ENCODE data around the gene PAX5. TPM values are rescaled to one million over a fixed set of nuclear protein-coding genes. Genes with fewer than 3 reads are reported as not detected.

Gene PAX5
- polyA plus RNA-seq, 3 donors: 0.03 to 0.15 TPM; not detected in 1

DNA sequence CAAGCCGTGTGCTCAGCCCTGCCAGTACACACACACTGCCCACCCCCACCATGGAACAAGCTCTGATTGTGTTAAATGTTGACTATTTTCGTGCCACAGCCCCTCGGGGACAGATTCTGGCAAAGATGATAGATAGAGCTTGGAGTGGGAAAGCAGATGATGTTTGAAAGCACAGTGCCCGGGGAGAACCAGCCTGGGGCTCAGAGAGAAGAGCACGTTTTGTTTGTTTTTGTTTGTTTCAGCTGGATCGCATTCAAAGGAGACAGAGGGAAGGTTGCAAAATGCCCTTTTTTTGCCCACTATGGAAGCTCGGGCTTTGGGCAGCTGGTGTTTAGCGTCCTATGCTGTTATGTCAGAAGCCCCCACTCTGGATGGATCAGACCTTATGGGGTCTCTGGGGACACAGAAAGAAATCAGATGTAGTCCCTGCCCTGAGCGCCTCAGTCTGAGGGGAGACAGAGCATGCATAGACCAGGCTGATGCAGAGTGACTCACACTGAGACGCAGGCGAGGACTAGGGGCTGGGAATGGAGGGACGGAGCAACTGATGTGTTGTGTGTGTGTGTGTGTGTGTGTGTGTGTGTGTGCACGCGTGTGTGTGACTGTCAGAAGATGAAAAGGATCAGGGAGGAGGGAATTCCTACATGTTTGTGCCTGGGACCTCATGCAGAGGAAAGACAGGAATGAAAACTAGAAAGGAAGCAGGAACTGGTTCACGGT, 231.7 kb downstream of the PAX5 start:
- Histone ChIP-seq H3K4me2 (replicated peaks; ENCODE audit: extremely low read depth, low read length, poor library complexity, severe bottlenecking) (no peak overlapping the region), H3K27me3 (ENCODE audit: control insufficient read depth in 2 of 2, insufficient read depth in 2 of 2, low read length in 2 of 2) (no peaks in the 10 kb centered on the region), H3K4me3 (replicated peaks in 1 of 3; ENCODE audit: low read depth in 2 of 3, low read length in 3 of 3) (no peak overlapping the region), H3K9ac (ENCODE audit: insufficient read depth, low read length, poor library complexity, severe bottlenecking) (no peak overlapping the region), H4K20me1 (ENCODE audit: insufficient read depth, low read length) (no peaks in the 10 kb centered on the region), H3K4me1 (ENCODE audit: control insufficient read depth in 1 of 2, insufficient read depth in 2 of 2, low read length in 2 of 2) (no peaks in the 10 kb centered on the region), H3K27ac (ENCODE audit: low read depth in 1 of 2, low read length in 2 of 2) (no peak overlapping the region), H3K36me3 (replicated peaks in 1 of 2; ENCODE audit: control insufficient read depth in 1 of 2, insufficient read depth in 2 of 2, low read length in 2 of 2) (no peaks in the 10 kb centered on the region), H3K79me2 (ENCODE audit: insufficient read depth, low read length) (no peaks in the 10 kb centered on the region), H3K9me3 (replicated peaks in 1 of 2; ENCODE audit: control insufficient read depth in 1 of 2, insufficient read depth in 1 of 2, low read length in 2 of 2) (no peaks in the 10 kb centered on the region), H2AFZ (ENCODE audit: insufficient read depth, low read depth, low read length, poor library complexity, severe bottlenecking) (no peak overlapping the region)
- Mint-ChIP-seq H3K9me3 (peaks cover 0 to 3% (median 0%) of the 10 kb centered on the region in 7 donors), H3K27ac (peak overlapping the region in 1 of 7 donors; percentile 23), H3K27me3 (ENCODE audit: low read depth in 3 of 3) (peaks cover 1 to 8% (median 3%) of the 10 kb centered on the region in 3 donors), H3K4me3 (no peak overlapping the region), H3K4me1 (no peaks in the 10 kb centered on the region), H3K36me3 (no peaks in the 10 kb centered on the region)
- no peak for DNase-seq
- TF ChIP-seq, protein P1, sequence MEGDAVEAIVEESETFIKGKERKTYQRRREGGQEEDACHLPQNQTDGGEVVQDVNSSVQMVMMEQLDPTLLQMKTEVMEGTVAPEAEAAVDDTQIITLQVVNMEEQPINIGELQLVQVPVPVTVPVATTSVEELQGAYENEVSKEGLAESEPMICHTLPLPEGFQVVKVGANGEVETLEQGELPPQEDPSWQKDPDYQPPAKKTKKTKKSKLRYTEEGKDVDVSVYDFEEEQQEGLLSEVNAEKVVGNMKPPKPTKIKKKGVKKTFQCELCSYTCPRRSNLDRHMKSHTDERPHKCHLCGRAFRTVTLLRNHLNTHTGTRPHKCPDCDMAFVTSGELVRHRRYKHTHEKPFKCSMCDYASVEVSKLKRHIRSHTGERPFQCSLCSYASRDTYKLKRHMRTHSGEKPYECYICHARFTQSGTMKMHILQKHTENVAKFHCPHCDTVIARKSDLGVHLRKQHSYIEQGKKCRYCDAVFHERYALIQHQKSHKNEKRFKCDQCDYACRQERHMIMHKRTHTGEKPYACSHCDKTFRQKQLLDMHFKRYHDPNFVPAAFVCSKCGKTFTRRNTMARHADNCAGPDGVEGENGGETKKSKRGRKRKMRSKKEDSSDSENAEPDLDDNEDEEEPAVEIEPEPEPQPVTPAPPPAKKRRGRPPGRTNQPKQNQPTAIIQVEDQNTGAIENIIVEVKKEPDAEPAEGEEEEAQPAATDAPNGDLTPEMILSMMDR (IDR thresholded peaks at IDR 0.05): no peak
- 89% methylated on average over 13 of the region's 15 CpGs for WGBS (ENCODE audit: insufficient coverage)
- intact Hi-C loops (cut with micrococcal nuclease): no loop called here

DNA sequence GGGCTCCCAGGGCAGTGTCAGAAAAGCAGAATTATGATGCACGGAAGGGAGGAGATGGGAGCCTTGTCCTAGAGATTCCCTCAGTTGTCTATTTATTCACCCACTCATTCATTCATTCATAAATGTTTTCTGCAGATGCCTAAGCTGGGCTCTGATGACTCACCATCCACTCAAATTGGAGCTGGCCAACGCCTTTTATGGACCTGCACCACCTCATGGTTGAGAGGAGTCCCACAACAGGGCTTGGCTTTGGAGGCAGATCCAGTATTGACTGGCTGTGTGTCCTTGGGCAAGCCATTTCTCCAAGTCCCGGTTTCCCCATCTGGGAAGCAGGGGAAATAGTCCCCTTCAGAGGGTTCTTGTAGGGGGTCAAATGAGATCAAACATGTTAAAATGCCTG, 233.6 kb downstream of the PAX5 start:
- DNase-seq: no peak
- Histone ChIP-seq H4K20me1 (ENCODE audit: insufficient read depth, low read length) (no peaks in the 10 kb centered on the region), H3K9me3 (replicated peaks in 1 of 2; ENCODE audit: control insufficient read depth in 1 of 2, insufficient read depth in 1 of 2, low read length in 2 of 2) (no peaks in the 10 kb centered on the region), H3K27me3 (ENCODE audit: control insufficient read depth in 2 of 2, insufficient read depth in 2 of 2, low read length in 2 of 2) (no peaks in the 10 kb centered on the region), H3K9ac (ENCODE audit: insufficient read depth, low read length, poor library complexity, severe bottlenecking) (no peak overlapping the region), H3K4me3 (replicated peaks in 1 of 3; ENCODE audit: low read depth in 2 of 3, low read length in 3 of 3) (no peak overlapping the region), H3K27ac (ENCODE audit: low read depth in 1 of 2, low read length in 2 of 2) (no peak overlapping the region), H3K4me1 (ENCODE audit: control insufficient read depth in 1 of 2, insufficient read depth in 2 of 2, low read length in 2 of 2) (no peaks in the 10 kb centered on the region), H2AFZ (ENCODE audit: insufficient read depth, low read depth, low read length, poor library complexity, severe bottlenecking) (no peak overlapping the region), H3K79me2 (ENCODE audit: insufficient read depth, low read length) (no peaks in the 10 kb centered on the region), H3K36me3 (replicated peaks in 1 of 2; ENCODE audit: control insufficient read depth in 1 of 2, insufficient read depth in 2 of 2, low read length in 2 of 2) (no peaks in the 10 kb centered on the region), H3K4me2 (replicated peaks; ENCODE audit: extremely low read depth, low read length, poor library complexity, severe bottlenecking) (no peak overlapping the region)
- Mint-ChIP-seq H3K27me3 (ENCODE audit: low read depth in 3 of 3) (peaks cover 1 to 9% (median 2%) of the 10 kb centered on the region in 3 donors), H3K4me1 (no peaks in the 10 kb centered on the region), H3K27ac (no peak overlapping the region), H3K36me3 (no peaks in the 10 kb centered on the region), H3K4me3 (no peak overlapping the region), H3K9me3 (peaks cover 0 to 7% (median 0%) of the 10 kb centered on the region in 7 donors)
- TF ChIP-seq, protein P1 (IDR thresholded peaks at IDR 0.05): no peak
- 91% methylated on average over 2 of the region's 3 CpGs for WGBS (ENCODE audit: insufficient coverage)
- intact Hi-C loops (cut with micrococcal nuclease): no loop called here
